ENCODE data around the gene MYB.

GRCh38 chr6:135217663-135218062 is 36.6 kb downstream of the MYB start:
- TF ChIP-seq EZH2phosphoT487 (IDR thresholded peaks at IDR 0.05; ENCODE audit: low read depth, severe bottlenecking, unreplicated experiment) (no peak), EZH2 (IDR thresholded peaks at IDR 0.05; ENCODE audit: borderline replicate concordance) (no peak)
- TF ChIP-seq, protein P1, sequence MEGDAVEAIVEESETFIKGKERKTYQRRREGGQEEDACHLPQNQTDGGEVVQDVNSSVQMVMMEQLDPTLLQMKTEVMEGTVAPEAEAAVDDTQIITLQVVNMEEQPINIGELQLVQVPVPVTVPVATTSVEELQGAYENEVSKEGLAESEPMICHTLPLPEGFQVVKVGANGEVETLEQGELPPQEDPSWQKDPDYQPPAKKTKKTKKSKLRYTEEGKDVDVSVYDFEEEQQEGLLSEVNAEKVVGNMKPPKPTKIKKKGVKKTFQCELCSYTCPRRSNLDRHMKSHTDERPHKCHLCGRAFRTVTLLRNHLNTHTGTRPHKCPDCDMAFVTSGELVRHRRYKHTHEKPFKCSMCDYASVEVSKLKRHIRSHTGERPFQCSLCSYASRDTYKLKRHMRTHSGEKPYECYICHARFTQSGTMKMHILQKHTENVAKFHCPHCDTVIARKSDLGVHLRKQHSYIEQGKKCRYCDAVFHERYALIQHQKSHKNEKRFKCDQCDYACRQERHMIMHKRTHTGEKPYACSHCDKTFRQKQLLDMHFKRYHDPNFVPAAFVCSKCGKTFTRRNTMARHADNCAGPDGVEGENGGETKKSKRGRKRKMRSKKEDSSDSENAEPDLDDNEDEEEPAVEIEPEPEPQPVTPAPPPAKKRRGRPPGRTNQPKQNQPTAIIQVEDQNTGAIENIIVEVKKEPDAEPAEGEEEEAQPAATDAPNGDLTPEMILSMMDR (IDR thresholded peaks at IDR 0.05; ENCODE audit: poor library complexity): no peak

All from hepatocyte (in vitro differentiated cells).